ENCODE measurements around the gene PRPF19. TPM values are rescaled to one million over a fixed set of nuclear protein-coding genes. Genes with fewer than 3 reads are reported as not detected.

PRPF19 gene
- total and polyA plus RNA-seq, 9 of the 15 experiments (the other 6 are each of a cell fraction or from before 2014, with no cell fraction given): 9.4 to 212 (median 73.2) TPM

DNA sequence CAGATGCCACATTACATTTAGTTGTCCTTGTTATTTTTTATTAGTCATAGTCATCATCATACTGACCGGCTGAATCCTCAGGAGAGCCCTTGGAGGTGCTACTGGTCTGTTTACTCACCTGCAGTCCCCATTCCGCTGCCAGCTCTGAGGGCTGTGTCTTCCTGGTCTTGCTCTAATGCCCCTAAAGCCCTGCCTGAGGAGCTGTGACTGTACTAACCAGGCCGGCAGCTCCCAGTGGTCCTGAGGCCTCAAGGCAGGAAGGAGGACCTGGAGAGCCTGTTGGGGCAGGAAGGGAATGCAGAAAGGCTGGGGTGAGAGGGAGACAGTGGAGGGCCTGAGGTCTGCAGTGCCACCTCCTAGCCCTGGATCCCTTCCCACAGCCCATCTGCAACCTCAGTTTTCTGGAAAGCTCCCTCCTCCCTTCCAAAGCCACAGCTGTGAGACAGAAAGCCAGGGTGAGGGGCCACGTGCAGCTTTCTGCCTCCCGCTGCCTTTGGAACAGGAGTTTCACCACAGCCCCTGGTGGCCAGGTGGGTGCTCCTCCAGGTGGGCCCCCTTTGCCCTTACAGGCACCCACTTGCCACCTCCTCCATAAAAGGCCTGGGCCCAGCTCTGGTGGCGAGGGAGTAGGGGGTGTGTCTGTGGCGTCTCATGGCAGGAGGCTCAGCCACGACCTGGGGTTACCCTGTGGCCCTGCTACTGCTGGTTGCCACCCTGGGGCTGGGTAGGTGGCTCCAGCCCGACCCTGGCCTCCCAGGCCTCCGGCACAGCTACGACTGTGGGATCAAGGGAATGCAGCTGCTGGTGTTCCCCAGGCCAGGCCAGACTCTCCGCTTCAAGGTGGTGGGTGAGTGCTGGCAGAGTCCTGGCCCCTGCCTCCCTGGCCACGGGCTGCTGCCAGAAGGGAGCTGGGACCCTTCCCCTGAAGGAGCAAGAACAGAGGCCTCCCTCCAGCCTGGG lies 39.2 kb downstream of the PRPF19 start, which contains the start of gene ZP1:
ZP1 (plus strand) TSS at position 632 of the 960 bp plus-strand sequence; CDS start at position 652, 20 bp downstream.
- WGBS (ENCODE audit: insufficient coverage, low coverage, missing lambda C conversion rate): 70% methylated on average over 12 of the region's 13 CpGs
- no peaks in the 10 kb centered on the region for H3K36me3 ChIP-seq (ENCODE audit: control insufficient read depth, insufficient read depth, low read length)
- no TSS peak for BruUV-seq (replicated peaks)
- H3K9ac ChIP-seq (ENCODE audit: insufficient read depth in 1 of 2, low read depth in 2 of 2, low read length in 2 of 2): peak within 1 kb of the TSS in 1 of 2 experiments; percentile 60; a peak in 2 of 4 replicates
- no peaks in the 10 kb centered on the region for H3K27me3 ChIP-seq (ENCODE audit: control insufficient read depth in 2 of 2, insufficient read depth in 2 of 2, low read length in 2 of 2)
- no peak for ATAC-seq
- DNase-seq (ENCODE audit: extremely low read depth in 1 of 4, low spot score in 3 of 4): no peak
- intact Hi-C loops (cut with micrococcal nuclease) (no loop called here), in situ Hi-C loops (cut with MboI) (no loop called here)
- no peak within 1 kb of the TSS for H3K4me2 ChIP-seq (ENCODE audit: insufficient read depth, low read length)
- no peak for FAIRE-seq
- H3K27ac ChIP-seq (ENCODE audit: extremely low read depth, low read depth, low read length): no peak within 1 kb of the TSS
- peaks cover 28 to 35% of the 10 kb centered on the region in 2 experiments for H3K4me1 ChIP-seq (replicated peaks in 1 of 2; ENCODE audit: control insufficient read depth in 2 of 2, insufficient read depth in 2 of 2, low read length in 2 of 2)
- ChIA-PET CTCF (ENCODE audit: low intra/inter-chr PET ratio) (no interaction called here), POLR2A (interaction anchor here (1.2 kb wide), 1 partner anchor 12 kb away, joined by 3 read pairs; the partner anchor contains the start of gene PTGDR2)
- no peak within 1 kb of the TSS for H2AFZ ChIP-seq (ENCODE audit: low read depth, low read length)
- no peak for TF ChIP-seq ZNF23 (CRISPR knock-in tag; IDR thresholded peaks at IDR 0.05)
- TF ChIP-seq SNRNP70 (optimal IDR thresholded peaks at IDR 0.05; ENCODE audit: low read depth, low read length): no peak
- no peak for TF ChIP-seq NFE2L1 (tag; IDR thresholded peaks at IDR 0.05; ENCODE audit: borderline replicate concordance, low read depth)
- TF ChIP-seq SREBF2 (CRISPR knock-in tag; IDR thresholded peaks at IDR 0.05): no peak
- TF ChIP-seq WHSC1 (IDR thresholded peaks at IDR 0.05; ENCODE audit: low read length): no peak
- no peak for TF ChIP-seq SP2 (IDR thresholded peaks at IDR 0.05; ENCODE audit: extremely low read depth, low read depth, low read length, poor library complexity, severe bottlenecking)
- TF ChIP-seq, protein P1, sequence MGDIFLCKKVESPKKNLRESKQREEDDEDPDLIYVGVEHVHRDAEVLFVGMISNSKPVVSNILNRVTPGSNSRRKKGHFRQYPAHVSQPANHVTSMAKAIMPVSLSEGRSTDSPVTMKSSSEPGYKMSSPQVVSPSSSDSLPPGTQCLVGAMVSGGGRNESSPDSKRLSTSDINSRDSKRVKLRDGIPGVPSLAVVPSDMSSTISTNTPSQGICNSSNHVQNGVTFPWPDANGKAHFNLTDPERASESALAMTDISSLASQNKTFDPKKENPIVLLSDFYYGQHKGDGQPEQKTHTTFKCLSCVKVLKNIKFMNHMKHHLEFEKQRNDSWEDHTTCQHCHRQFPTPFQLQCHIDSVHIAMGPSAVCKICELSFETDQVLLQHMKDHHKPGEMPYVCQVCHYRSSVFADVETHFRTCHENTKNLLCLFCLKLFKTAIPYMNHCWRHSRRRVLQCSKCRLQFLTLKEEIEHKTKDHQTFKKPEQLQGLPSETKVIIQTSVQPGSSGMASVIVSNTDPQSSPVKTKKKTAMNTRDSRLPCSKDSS (IDR thresholded peaks at IDR 0.05; ENCODE audit: low read depth, partially characterized antibody): no peak
- no peak for TF ChIP-seq TRIM24 (IDR thresholded peaks at IDR 0.05)
- no peak for TF ChIP-seq RBM17 (IDR thresholded peaks at IDR 0.05; ENCODE audit: borderline replicate concordance, low read depth, low read length)
- H3K9me1 ChIP-seq (ENCODE audit: control insufficient read depth, insufficient read depth, low read length): no peaks in the 10 kb centered on the region
- no peak within 1 kb of the TSS for H3K4me3 ChIP-seq
- H4K20me1 ChIP-seq (replicated peaks; ENCODE audit: control insufficient read depth, insufficient read depth, low read length): no peaks in the 10 kb centered on the region; the same call in 1 of the 2 replicates
- no peaks in the 10 kb centered on the region for H3K9me3 ChIP-seq (replicated peaks; ENCODE audit: control insufficient read depth, insufficient read depth, low read depth, low read length)
- no peaks in the 10 kb centered on the region for H3K79me2 ChIP-seq (ENCODE audit: control insufficient read depth, insufficient read depth, low read length)
